Suprapubic skin (tissue), 4 donors: ENCODE measurements around the gene GDA. TPM values are rescaled to one million over a fixed set of nuclear protein-coding genes. Genes with fewer than 3 reads are reported as not detected.

Experiments
- DNase-seq, 2 donors: peaks; one replicate each; pipeline ENCODE4 v3.0.0-alpha.2; 2019; ENCODE audit warnings: low spot score in 2 of 2
- H3K27ac ChIP-seq: fragments of 200-600 bp; sonication (generic); one replicate; pipeline ENCODE4 v1.5.1; 2019
- H3K27me3 ChIP-seq: fragments of 200-600 bp; sonication (generic); one replicate; pipeline ENCODE4 v1.5.1; 2019
- H3K36me3 ChIP-seq: fragments of 200-600 bp; sonication (generic); one replicate; pipeline ENCODE4 v1.5.1; 2019
- H3K4me1 ChIP-seq: fragments of 200-600 bp; sonication (generic); one replicate; pipeline ENCODE4 v1.5.1; 2019
- H3K4me3 ChIP-seq: fragments of 200-600 bp; sonication (generic); one replicate; pipeline ENCODE4 v1.5.1; 2019; ENCODE audit warnings: mild to moderate bottlenecking
- H3K9me3 ChIP-seq: fragments of 200-600 bp; sonication (generic); one replicate; pipeline ENCODE4 v1.5.1; 2019
- EP300 ChIP-seq: sonication (generic); formaldehyde crosslinking; IDR thresholded peaks from one replicate; pipeline ENCODE4 v1.6.1; 2017; ENCODE audit warnings: antibody characterized with exemption
- POLR2A ChIP-seq, 2 donors: fragments of 450-650 bp; IDR thresholded peaks; one replicate each; pipeline ENCODE4 v1.6.1; 2017; ENCODE audit warnings: antibody characterized with exemption in 2 of 2, mild to moderate bottlenecking in 2 of 2, moderate library complexity in 2 of 2
- POLR2AphosphoS5 ChIP-seq, 3 donors: sonication (generic); formaldehyde crosslinking; IDR thresholded peaks; one replicate each; pipeline ENCODE4 v1.6.1; 2017; ENCODE audit warnings: antibody characterized with exemption in 3 of 3
- WGBS: methylation state at CpG from one replicate; pipeline ENCODE4 v1.1.5; 2018; 5-methylcytosine and 5-hydroxymethylcytosine counted together
- total RNA-seq, 4 donors: library from RNA; depleted of rRNA; stranded (reverse); fragments of >200 nt; gene quantifications; one replicate each; pipeline ENCODE4 v1.1.0, GENCODE V29; 2016
- TF ChIP-seq, protein P1 (sequence below), 2 donors: fragments of 200-600 bp in 1 of 2; fragments of 450-650 bp in 1 of 2; sonication (generic) in 1 of 2; IDR thresholded peaks; one replicate each; pipeline ENCODE4 v1.5.1; 2016 to 2019; ENCODE audit warnings: antibody characterized with exemption in 2 of 2, mild to moderate bottlenecking in 1 of 2, moderate library complexity in 1 of 2

The GDA gene
- total RNA-seq, 4 donors from 2014 or later = 0.16 to 2.6 (median 1.6) TPM

DNA sequence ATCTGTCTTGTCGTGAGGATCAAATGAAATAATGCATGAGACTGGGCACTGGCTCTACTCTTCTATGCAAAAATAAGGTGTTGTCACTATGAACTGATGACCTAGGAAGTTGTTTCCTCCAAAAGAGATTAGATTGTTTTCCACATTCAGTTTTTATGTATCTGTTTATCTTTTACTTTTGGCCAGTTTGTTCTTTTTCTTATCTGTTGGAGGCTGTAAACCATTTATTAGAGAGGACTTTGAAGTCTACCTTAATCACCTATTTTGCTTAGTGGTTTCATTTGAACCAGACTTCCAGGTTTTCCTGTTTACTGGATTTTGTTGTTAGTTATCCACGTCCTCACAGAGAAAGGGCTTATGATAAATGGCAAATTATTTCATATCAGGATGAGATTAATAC, 21.5 kb upstream of the GDA start:
- H3K4me1 ChIP-seq = no peaks in the 10 kb centered on the region
- 17% methylated on average over 2 of the region's 2 CpGs for WGBS
- H3K36me3 ChIP-seq = no peaks in the 10 kb centered on the region

DNA sequence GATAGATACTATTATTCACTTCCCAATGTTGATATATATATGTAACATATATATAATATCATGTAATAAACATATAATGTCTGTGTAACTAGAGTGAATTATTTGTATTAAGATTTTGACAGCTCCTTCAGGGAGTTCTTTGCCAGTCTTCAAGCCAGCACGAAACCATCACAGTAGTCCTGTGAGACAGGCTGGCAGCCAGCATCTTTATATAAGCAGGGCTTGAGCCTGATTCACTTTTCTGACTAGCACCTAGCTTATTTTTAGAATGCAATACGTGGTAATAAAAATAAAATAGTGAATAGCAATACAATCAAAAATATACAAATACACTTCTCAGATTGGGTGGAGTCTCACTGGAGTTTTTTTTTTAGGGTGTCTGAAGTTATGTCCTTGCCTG, 20.7 kb upstream of the GDA start:
- Histone ChIP-seq H3K27me3 (no peaks in the 10 kb centered on the region), H3K4me1 (no peaks in the 10 kb centered on the region), H3K27ac (no peak overlapping the region), H3K9me3 (no peaks in the 10 kb centered on the region), H3K36me3 (no peaks in the 10 kb centered on the region), H3K4me3 (no peak overlapping the region)
- DNase-seq = no peak
- 47% methylated on average over 2 of the region's 2 CpGs for WGBS
- TF ChIP-seq POLR2A (IDR thresholded peaks at IDR 0.05) (no peak), EP300 (no peak), POLR2AphosphoS5 (IDR thresholded peaks at IDR 0.05) (no peak)
- TF ChIP-seq, protein P1, sequence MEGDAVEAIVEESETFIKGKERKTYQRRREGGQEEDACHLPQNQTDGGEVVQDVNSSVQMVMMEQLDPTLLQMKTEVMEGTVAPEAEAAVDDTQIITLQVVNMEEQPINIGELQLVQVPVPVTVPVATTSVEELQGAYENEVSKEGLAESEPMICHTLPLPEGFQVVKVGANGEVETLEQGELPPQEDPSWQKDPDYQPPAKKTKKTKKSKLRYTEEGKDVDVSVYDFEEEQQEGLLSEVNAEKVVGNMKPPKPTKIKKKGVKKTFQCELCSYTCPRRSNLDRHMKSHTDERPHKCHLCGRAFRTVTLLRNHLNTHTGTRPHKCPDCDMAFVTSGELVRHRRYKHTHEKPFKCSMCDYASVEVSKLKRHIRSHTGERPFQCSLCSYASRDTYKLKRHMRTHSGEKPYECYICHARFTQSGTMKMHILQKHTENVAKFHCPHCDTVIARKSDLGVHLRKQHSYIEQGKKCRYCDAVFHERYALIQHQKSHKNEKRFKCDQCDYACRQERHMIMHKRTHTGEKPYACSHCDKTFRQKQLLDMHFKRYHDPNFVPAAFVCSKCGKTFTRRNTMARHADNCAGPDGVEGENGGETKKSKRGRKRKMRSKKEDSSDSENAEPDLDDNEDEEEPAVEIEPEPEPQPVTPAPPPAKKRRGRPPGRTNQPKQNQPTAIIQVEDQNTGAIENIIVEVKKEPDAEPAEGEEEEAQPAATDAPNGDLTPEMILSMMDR (IDR thresholded peaks at IDR 0.05) = no peak

More for the DNA sequence above, 21.5 kb upstream of the GDA start:
- DNase-seq = no peak
- no peak for TF ChIP-seq EP300
- no peak for TF ChIP-seq POLR2AphosphoS5 (IDR thresholded peaks at IDR 0.05)
- TF ChIP-seq, protein P1 (IDR thresholded peaks at IDR 0.05) = no peak
- TF ChIP-seq POLR2A (IDR thresholded peaks at IDR 0.05) = no peak
- H3K9me3 ChIP-seq = no peaks in the 10 kb centered on the region
- H3K27ac ChIP-seq = no peak overlapping the region
- no peaks in the 10 kb centered on the region for H3K27me3 ChIP-seq
- H3K4me3 ChIP-seq = no peak overlapping the region

DNA sequence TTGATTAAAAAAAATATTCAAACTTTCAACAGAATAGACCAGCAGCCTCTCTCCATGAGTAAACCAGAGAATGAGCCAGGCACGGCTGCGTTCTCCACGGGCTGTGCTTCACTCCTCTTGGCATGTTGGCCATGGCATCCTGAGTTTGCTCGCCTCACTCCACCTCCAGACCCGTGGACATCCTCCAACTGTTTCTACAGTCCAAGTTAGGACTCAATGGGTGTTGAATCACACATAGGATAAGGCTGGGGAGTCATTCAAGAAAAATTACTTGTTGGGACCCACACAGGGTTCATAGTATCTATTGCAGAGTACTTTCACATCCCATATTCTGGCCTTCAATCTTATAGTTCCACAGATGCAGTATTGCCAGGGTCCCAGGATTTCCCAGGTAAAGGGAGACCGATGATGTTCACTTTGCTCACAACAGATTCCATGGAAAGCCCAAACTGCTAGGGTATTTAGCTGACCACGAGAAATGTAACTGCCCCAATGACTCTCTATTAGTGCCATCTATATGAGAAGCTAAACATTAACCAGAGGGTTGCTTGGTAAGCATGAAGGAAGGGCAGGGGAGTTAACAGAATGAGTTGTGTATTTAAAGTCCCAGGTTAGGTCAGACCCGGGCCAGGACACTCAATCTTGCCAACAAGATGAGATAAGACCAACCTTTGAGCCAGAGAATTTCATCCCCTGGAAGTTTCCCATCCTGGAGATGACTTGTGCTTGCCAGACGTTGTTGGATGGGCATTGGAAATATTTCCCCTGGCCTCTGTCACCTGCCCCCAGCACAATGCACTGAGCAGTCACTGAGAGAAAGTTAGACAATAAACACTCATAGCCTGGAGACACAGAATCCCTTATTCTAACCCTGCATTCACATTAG, 19.7 kb upstream of the GDA start:
- no peaks in the 10 kb centered on the region for H3K36me3 ChIP-seq
- H3K4me1 ChIP-seq = no peaks in the 10 kb centered on the region
- H3K27me3 ChIP-seq = no peaks in the 10 kb centered on the region
- no peak overlapping the region for H3K27ac ChIP-seq
- H3K9me3 ChIP-seq = no peaks in the 10 kb centered on the region
- 68% methylated on average over 9 of the region's 9 CpGs for WGBS
- no peak for DNase-seq
- H3K4me3 ChIP-seq = no peak overlapping the region
- TF ChIP-seq POLR2AphosphoS5 (IDR thresholded peaks at IDR 0.05) = no peak
- TF ChIP-seq POLR2A (IDR thresholded peaks at IDR 0.05) = no peak

DNA sequence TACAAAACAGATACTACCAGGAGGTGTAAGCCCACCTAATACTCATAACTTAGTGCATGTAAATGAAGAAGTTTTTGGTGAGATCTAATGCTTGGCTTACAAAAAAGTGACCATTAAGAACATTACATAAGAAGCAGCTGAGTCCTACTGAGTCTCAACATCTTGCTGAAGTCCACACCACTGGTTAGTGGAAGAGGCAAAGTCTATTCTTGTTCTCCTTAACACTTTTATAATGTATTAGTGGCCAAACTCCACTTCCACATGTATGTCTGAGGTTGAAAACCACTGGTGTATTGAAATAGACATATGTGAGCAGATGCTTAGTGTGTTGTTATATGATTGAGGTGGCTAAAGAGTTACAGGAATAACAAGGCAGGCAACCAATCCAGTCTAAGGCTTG, 18.9 kb upstream of the GDA start:
- H3K27me3 ChIP-seq = no peaks in the 10 kb centered on the region
- H3K36me3 ChIP-seq = no peaks in the 10 kb centered on the region
- TF ChIP-seq POLR2A (IDR thresholded peaks at IDR 0.05) (no peak), POLR2AphosphoS5 (IDR thresholded peaks at IDR 0.05) (no peak), EP300 (no peak)
- TF ChIP-seq, protein P1 (IDR thresholded peaks at IDR 0.05) = no peak
- H3K4me1 ChIP-seq = no peaks in the 10 kb centered on the region
- DNase-seq = no peak
- no peaks in the 10 kb centered on the region for H3K9me3 ChIP-seq
- H3K27ac ChIP-seq = no peak overlapping the region
- no peak overlapping the region for H3K4me3 ChIP-seq

DNA sequence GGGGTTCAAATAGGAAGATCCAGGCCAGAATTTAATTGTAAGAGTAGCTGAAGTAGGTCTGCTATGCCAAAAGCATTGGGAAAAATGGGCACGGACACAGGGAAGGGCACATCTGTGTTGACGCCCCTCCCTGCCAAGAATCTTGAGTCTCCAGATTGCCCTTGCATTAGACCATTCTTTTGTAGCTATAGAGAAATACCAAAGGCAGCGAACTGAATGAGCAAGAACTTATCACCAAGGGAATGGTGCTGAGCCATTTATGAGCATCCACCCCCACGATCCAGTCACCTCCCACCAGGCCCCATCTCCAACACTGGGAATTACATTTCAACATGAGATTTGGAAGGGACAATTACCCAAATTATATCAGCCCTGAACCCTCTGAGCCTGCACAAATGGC, 18.0 kb upstream of the GDA start:
- H3K27ac ChIP-seq = no peak overlapping the region
- TF ChIP-seq EP300 (no peak), POLR2A (IDR thresholded peaks at IDR 0.05) (no peak), POLR2AphosphoS5 (IDR thresholded peaks at IDR 0.05) (no peak)
- TF ChIP-seq, protein P1 (IDR thresholded peaks at IDR 0.05) = no peak
- WGBS = 92% methylated on average over 4 of the region's 4 CpGs
- DNase-seq = no peak
- no peaks in the 10 kb centered on the region for H3K27me3 ChIP-seq
- no peaks in the 10 kb centered on the region for H3K9me3 ChIP-seq
- H3K36me3 ChIP-seq = no peaks in the 10 kb centered on the region
- H3K4me3 ChIP-seq = no peak overlapping the region
- H3K4me1 ChIP-seq = no peaks in the 10 kb centered on the region
